A549 treated with AZD2906 at 1 μM for 4 hours (cell line): ENCODE results near the gene PARP9. TPM values are rescaled to one million over a fixed set of nuclear protein-coding genes. Genes with fewer than 3 reads are reported as not detected.

Source experiments
- total RNA-seq: library from RNA; stranded (reverse); fragments of 200-300 nt; extraction: Qiagen RNA extraction; gene quantifications from 5 replicates; pipeline ENCODE4 v1.2.3, GENCODE V29; 2022

PARP9 gene
- 5.4 to 6.2 TPM (median 5.5 TPM) in 5 replicates for total RNA-seq

GRCh38 chr3:122564155-122564912, at the start of gene PARP9, which contains the start of gene DTX3L:
Gene PARP9 (minus strand): TSS chr3:122564300. CDS start chr3:122559620, 4,680 bp downstream.
Gene DTX3L (plus strand): TSS chr3:122564338. CDS start chr3:122564427, 89 bp downstream.

GRCh38 chr3:122577409-122578031, 13.4 kb upstream of the PARP9 start, which contains the start of gene PARP15:
Gene PARP15 (plus strand): TSS chr3:122577650. CDS start chr3:122577668, 18 bp downstream.

GRCh38 chr3:122514123-122515019, 49.7 kb downstream of the PARP9 start, which contains the start of gene KPNA1:
Gene KPNA1 (minus strand): TSS chr3:122514939. CDS start chr3:122496565, 18,374 bp downstream.

Other genes starting within 250 kb of the PARP9 start
- 0.81 to 1.1 TPM (median 0.86 TPM) in 5 replicates for gene CSTA, start 239.1 kb downstream of the PARP9 start, total RNA-seq
- 42.5 to 60.6 TPM (median 44.8 TPM) in 5 replicates for gene MIX23, start 181.1 kb downstream of the PARP9 start, total RNA-seq
- 30.4 to 33.8 TPM (median 31.1 TPM) in 5 replicates for gene FAM162A, start 180.1 kb downstream of the PARP9 start, total RNA-seq
- 2.9 to 3.7 TPM (median 3.5 TPM) in 5 replicates for gene WDR5B, start 148.2 kb downstream of the PARP9 start, total RNA-seq
- 50.4 to 61.0 TPM (median 60.2 TPM) in 5 replicates for gene KPNA1, start 49.4 kb downstream of the PARP9 start, total RNA-seq
- 6.7 to 10.0 TPM (median 7.3 TPM) in 5 replicates for gene DTX3L, start within 50 bp of the PARP9 start, total RNA-seq
- not detected in 5 replicates for gene PARP15, start 13.3 kb upstream of the PARP9 start, total RNA-seq
- gene PARP14, start 116.5 kb upstream of the PARP9 start, total RNA-seq, result 6.8 to 10.3 TPM (median 7.2 TPM) in 5 replicates
- gene HSPBAP1, start 229.5 kb upstream of the PARP9 start, total RNA-seq, result 4.8 to 6.1 TPM (median 5.4 TPM) in 5 replicates
- gene SLC49A4, start 230.8 kb upstream of the PARP9 start, total RNA-seq, result 11.3 to 14.1 TPM (median 13.6 TPM) in 5 replicates